CD4-positive, alpha-beta T cell treated with Interleukin-12 subunit alpha and Interleukin-12 subunit beta, for 1 hour (primary cell): ENCODE results near the gene NPY1R.

Experiments used
- DNase-seq: peaks from one replicate; pipeline ENCODE4 v3.0.0-alpha.2; 2020

The NPY1R gene

DNA sequence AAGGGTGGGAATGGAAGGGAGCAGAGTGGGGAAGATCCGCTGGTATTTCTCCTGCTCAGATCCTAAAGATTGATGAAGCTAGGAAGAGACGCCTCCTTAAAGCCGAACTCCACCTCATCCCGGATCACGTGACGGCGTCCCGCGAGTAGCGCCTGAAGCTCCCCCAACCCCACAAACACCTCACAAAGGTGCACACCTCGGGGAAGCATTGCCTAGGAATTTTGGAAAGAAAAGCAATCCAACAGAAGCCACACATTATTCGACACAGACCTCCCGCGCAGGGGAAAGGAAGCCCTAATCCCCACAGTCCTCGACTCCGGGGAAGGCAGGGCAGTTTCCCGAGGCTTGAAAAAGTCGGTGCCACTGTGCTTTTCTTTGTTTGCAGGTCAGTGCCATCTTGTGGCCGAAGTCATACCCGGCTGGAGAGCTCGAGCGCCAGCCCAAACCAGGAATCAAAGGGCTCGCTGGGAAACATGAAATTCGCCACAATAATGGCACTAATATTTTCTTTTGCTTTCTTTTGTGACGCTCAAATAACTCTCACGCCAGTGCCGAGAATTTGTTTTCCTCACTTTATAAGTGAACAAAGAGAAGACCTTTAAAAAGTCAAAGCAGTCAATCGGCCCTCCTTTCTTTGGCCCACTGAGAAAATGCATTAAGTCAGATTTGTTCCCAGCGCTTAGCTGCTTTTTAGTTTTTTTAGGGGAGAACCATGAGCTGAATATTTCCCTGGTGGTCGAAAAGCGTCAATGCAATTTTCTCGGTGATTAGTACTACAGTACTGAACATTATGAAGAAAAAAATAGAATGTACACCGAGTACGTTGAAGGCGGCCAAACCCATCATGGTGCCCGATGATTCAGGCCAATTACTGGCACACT is at the start of gene NPY1R:
Gene NPY1R, minus strand, starts transcription at position 71 of the 881 bp plus-strand sequence. CDS start 6,042 bp downstream, outside the sequence.
- DNase-seq: peak; percentile 13

DNA sequence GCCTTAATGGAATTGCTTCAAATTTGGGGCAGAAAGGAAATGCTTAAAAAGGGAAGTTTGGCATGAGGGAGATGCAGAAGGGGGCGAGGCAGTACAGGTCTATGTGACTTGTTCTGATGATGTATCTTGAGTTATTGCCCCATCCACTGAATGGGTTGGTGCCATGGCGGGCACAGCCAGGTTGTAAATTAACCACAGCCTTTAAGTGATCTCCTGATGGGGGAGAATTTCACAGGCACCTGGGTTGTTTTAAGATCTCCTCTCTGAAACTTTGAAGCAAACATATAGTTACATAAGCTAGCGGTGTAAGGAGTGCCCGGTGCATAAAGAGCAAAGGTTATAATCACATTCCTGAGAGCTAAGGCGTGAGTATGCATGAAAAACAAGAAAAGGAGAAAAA is 48.3 kb upstream of the NPY1R start:
- DNase-seq: no peak

GRCh38 chr4:163378661-163379060 is 46.3 kb upstream of the NPY1R start:
- no peak for DNase-seq

DNA sequence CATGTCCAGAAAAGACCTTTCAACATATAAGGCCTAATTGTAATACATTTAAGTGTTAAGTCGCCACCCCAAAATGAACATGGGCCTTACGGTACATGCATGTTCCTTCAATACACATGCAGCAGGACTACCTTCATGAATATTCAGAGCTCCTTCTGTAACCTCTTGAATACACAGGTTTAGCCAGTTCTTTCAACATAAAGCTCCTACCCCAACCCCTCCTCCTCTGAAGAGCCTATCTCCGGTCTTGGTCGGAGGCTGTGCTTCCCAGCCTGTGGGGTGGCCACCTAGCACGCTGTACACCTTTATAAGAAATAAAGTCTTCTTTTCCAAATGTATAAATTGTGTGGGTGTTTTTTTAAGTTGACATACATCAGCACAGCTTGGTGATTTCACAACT is 39.6 kb upstream of the NPY1R start:
- no peak for DNase-seq

DNA sequence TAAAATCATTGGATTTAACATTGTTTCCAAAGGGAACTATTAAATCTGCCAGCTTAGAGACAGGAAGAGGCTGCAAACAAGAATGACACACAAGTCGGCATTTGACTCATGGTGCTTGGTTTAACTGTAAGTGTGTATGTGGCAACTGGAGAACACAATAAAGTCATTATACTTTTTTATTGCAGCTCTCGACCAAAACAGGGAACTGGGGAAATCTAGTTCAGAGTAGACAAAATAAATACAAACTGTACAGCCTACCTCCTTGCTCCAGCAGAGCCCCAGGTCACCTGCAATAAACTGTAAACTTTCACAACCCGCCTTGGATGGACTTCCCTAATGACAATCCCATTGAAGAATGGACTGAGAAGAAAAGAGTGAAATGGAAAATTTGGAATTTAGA is 35.3 kb upstream of the NPY1R start:
- no peak for DNase-seq

GRCh38 chr4:163356104-163356503 is 23.7 kb upstream of the NPY1R start:
- no peak for DNase-seq

GRCh38 chr4:163353054-163353453 is 20.7 kb upstream of the NPY1R start:
- DNase-seq: no peak

- no peak for DNase-seq
These were observed 18.3 kb upstream of the NPY1R start for GRCh38 chr4:163350672-163351071.

- DNase-seq: no peak
These were observed 12.0 kb upstream of the NPY1R start for GRCh38 chr4:163344147-163345125.

DNA sequence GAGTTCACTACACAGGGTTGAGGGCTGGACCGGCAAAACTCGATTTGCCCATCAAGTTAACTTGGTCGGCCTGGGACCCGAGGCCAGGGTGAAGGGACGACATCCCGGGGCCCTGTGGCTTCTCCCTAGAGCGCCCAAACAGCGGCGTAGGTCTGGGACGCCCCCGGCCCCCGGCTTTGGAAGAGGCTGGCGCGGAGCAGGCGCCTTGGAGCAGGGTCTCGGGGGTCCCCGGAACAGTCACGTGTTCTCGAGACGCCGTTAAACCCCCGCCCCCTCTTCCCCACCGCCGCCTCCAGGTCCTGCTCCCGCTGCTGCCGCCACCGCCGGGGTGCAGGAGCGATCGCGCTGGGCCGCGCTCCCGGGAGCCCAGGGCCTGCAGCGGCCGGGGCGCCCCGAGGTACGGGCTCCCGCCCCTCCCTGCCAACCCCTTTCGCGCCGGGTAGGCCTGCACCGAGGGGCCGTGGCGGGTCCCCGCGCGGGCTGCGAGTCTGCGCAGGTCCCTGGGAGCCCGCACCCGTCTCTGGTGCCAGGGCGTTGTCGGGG is 11.3 kb upstream of the NPY1R start, which contains the start of gene NPY5R:
Gene NPY5R, plus strand, starts transcription at position 289 of the 543 bp plus-strand sequence. CDS start 6,382 bp downstream, outside the sequence.
- no peak for DNase-seq

DNA sequence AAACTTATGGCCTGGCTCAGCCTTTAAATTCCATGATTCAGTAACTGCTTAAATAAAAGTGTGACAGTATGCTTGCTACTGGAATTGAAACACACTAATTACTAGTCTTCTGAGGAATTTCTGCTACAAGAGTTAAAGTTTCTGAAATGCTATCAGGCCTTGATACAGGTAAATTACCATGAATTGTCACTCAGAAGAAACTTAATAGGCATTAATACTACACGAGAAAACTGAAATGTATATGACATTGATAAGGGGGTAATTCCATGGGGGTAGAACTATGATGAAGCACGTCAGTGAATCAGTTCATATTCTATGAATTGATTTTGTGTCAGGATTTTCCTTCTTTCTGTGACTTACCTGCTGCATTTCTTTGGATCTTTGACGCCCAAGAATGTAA is 3.0 kb upstream of the NPY1R start:
- no peak for DNase-seq

DNA sequence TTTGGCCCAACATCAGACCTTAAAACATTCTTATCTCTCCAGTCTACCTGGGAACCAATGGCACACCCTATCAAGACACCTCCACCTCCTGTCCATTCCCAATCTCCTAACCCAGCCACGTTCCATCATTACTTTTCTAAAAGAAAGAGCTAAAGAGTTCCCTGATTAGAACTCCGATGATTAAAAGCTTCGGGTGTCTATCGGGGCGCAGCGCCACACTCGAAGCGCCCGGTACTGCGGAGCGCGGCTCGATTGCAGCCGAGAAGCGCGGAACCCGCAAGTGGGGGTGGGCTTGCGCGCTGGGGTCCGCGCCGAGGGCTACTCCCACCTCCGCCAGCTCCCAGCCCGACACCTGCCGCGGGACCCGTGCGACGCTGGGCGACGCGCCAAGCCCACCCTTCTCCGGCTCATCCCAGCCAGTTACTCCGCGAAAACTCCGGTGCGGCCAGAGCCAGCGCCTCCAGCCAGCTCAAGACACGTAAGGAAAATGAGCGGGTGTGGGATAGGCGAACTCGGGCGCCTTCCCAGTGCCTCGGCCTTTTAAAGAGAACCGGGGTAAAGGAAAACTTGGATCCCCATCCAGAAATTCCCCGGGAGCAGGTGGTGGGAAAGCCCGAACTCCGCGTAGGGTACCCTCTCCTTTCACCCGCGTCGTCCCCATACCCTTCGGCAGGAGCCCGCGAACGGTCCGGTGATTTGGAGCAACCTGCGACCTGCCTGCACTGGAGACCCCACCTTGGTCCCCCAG is 593 bp downstream of the NPY1R start:
- DNase-seq: no peak

DNA sequence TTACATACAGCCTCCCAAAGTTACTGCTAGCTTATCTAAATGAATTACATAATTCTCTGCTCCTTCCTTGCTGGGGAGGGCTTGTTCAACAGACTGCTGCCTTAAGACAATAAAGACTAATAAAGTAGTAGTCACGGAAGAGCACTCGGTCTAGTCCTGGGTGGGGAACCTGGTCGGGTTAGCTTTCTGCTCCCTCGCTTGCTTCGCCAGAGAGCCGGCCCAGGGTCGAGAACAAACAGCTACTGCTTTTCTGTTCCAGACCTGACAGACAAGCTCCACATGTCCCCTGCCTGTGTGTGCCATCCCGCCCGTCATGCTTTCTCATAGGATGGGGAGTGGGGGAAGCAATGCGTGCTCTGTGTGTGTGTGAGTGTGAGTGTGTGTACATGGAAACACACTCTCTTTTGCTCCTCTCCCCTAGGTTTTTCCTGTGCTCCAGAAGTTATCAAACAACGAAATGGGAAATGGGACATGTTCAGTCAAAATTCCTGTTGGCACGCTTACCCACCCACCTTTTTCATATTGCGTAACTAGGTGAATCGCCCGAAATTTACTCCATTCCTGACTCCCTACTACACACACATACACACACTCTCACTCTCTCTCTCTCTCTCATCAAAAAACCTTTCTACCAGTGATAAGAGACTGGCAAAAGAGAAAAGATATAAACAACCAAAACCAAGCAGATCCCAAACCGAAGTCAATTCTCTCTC is 1.3 kb downstream of the NPY1R start:
- no peak for DNase-seq

GRCh38 chr4:163317110-163317509 is 15.3 kb downstream of the NPY1R start:
- no peak for DNase-seq

DNA sequence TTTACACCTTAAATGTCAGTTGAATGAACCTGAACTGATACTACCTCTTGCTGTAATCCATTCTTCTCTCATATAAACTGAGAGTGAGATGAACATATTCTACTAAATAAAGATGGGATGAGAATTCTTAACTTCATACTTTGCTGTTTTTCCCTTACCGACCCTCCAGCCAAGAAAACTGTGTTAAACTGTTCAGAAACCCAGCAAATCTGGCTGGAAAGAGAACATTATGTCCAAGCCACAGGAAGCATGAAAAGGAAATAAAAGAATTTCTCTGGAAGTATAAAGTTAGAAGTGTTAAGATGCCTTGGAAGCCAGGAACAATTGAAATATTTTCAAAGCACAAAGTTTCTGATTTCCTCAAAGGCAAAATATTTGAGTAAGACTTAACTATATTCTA is 22.9 kb downstream of the NPY1R start:
- DNase-seq: no peak

DNA sequence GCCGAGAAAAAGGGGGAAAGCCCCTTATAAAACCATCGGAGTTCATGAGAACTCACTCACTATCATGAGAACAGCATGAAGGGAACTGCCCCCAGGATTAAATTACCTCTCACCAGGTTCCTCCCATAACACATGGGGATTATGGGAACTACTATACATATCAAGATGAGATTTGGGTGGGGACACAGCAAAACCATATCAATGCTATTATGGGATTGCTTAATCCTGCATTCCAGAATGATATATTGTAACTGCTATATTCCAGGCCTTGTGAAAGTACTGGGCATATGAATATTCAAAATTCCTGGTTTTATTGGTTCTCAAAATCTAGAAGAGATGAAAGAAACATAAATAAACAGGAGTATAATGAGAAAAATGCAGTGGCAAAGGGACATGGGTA is 29.3 kb downstream of the NPY1R start:
- DNase-seq: no peak

GRCh38 chr4:163300445-163300844 is 32.0 kb downstream of the NPY1R start:
- DNase-seq: no peak

DNA sequence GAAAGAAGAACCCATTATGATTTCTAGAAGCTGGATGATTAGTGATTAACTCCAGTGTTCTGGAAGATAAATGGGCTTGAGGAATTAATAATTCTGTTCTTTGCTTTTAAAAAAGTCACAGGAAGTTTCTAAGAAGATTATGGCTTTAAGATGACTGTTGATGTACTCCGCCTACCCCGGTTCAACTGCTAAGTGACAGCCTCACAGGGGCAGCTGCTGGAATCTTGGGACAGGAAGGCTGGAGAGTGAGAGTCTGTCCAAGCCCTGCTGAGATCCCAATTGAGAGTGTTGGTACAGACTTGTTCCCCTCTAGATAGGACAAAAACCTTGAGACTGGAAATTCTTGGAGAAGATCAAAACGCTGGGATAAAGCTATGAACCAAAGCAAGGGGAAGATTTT is 37.3 kb downstream of the NPY1R start:
- no peak for DNase-seq

- DNase-seq: no peak
These were observed 48.1 kb downstream of the NPY1R start for GRCh38 chr4:163284304-163284703.

DNA sequence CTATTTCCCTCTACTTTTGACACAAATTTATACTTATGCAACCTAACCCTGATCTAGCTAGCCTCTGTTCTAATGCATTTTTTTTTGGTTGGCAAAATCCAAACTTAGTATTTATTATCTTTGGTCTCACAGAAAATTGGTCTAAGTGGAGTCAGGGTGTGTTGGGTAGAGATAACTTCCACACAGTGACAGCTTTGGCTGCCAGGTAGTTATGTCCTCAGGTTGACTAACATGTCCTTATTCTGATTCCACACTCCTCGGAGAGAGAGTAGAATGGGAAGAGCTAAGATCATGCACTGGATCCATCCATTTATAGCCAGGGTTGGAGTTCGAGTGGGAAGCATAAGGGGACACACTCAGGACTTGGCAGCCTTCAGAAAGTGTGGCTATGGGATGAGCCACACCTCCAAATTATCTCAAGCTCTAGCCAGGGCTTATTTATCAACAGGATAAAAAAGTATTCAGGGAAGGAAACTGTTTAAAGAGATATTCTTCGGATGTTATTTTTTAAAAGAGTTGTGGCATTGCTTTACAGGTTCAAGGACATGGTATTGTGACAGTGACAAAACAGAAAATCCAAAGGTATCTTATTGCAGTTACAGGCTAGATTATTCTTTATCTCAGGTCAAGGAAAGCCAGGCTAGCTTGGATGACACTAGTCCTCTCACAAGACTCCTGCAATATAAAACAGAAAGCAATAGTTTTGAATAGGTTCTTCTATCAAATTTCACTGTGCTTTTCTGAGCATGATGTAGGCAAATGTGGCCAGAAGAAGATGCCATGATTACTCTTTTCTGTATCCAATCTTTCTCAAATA is 51.5 kb downstream of the NPY1R start:
- no peak for DNase-seq

DNA sequence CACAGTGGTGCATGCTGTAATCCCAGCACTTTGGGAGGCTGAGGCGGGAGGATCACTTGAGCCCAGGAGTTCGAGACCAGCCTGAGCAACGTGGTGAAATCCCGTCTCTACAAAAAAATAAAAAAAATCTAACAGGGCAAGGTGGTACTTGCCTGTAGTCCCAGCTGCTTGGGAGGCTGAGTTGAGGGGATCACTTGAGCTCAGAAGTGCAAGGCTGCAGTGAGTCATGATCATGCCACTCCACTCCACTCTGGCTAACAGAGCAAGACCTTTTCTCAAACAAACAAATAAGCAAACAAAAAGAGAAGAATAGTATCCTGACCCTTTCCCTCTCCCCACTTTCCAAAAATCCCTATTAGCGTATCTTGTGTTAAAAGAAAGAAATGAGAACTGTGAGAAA is 52.7 kb downstream of the NPY1R start:
- DNase-seq: no peak
